GM19043 (cell line): ENCODE results near the gene C17orf107.

ENCODE experiments used
- ATAC-seq: cut with Tn5 transposase; IDR thresholded peaks from one replicate; pipeline ENCODE4 v1.9.1; 2021; ENCODE audit warnings: low read depth; ENCODE audit not compliant: unreplicated experiment

C17orf107 gene

DNA sequence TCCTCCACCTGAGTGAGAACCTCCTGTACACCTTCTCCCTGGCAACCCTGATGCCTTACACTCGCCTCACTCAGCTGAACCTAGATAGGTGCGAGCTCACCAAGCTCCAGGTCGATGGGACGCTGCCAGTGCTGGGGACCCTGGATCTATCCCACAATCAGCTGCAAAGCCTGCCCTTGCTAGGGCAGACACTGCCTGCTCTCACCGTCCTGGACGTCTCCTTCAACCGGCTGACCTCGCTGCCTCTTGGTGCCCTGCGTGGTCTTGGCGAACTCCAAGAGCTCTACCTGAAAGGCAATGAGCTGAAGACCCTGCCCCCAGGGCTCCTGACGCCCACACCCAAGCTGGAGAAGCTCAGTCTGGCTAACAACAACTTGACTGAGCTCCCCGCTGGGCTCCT, 33.4 kb downstream of the C17orf107 start:
- no peak for ATAC-seq

- ATAC-seq, result no peak
Measured at GRCh38 chr17:4933646-4934045, 34.3 kb downstream of the C17orf107 start.

GRCh38 chr17:4934173-4934979, 35.0 kb downstream of the C17orf107 start:
- no peak for ATAC-seq

DNA sequence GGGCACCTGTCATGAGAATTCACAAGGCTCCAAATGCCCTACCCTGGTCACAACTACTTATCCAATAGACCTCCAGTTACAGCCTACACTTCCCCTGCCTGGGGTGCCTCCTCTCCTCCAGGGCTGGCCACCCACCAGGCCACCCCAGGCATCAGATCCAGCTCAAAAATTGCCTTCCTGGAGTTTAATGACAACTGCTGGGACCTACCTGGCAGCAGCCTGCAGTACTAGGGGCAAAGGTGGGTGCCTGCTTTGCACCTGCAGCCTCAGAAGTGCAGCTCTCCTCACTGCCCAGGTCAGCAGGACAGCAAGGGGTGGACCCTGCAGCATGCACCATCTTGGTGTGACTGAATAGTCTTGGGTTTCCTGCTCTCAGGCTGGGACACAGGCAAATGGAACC, 36.3 kb downstream of the C17orf107 start:
- no peak for ATAC-seq

GRCh38 chr17:4936436-4936835, 37.1 kb downstream of the C17orf107 start:
- no peak for ATAC-seq

DNA sequence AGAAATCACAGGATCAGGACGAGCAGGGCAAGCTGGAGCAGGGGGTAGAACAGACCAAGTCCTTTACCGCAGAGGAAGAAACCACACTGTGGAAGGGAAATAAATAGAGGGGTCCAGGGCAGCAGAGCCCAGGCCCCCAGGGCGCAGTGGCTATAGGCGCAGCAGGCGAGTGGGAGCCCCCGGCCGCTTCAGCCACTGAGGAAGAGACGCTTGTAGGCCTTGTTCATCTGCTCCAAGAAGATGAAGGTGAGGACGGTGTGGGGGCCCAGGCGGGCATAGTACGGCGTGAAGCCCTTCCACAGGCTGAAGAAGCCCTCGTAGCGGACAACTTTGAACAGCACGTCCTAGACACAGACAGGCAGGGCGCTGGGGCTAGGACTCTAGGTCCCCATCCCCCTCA, 38.2 kb downstream of the C17orf107 start:
- ATAC-seq, result no peak

GRCh38 chr17:4938069-4938491, 38.7 kb downstream of the C17orf107 start:
- no peak for ATAC-seq

DNA sequence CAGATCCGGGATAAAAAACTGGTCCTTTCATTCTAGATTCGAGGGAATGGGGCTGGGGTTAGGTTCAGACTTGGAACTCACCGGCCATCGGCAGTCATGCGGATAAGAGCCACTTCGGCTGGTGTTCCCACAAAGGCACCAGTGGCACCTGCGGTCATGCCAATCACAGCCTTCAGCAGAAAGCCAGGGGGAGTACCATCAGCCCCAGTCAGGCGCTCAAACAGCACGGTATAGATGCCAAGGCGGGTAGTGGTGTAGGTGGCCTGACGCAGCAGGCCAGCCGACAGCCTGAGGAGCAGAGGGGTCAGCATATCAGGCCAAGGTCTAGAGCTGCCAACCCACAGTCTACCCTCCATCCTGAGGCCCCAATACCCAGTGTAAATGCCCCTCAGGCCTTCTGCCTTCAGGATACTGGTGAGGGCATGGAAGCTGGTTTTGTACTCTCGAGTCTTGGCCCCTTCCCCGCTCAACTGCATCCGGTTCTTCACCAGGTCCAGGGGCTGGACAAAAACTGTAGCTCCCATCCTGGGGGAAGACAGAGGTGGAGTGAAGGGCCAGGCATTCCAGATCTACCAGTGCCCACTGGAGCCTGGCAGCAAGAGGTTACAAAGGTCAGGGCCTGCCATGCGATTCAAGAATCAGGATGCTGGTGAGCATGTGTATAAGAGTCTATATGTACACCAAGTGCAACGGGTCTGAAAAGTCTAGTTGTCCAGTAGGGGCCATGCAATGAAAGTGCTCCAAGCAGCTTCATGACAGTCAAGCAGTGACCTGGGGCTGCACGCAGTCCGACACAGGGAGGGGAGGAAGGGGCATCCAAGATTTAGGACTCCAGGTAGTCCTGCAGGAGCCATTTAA, 39.6 kb downstream of the C17orf107 start:
- ATAC-seq, result no peak

GRCh38 chr17:4939546-4939795, 40.1 kb downstream of the C17orf107 start:
- no peak for ATAC-seq

DNA sequence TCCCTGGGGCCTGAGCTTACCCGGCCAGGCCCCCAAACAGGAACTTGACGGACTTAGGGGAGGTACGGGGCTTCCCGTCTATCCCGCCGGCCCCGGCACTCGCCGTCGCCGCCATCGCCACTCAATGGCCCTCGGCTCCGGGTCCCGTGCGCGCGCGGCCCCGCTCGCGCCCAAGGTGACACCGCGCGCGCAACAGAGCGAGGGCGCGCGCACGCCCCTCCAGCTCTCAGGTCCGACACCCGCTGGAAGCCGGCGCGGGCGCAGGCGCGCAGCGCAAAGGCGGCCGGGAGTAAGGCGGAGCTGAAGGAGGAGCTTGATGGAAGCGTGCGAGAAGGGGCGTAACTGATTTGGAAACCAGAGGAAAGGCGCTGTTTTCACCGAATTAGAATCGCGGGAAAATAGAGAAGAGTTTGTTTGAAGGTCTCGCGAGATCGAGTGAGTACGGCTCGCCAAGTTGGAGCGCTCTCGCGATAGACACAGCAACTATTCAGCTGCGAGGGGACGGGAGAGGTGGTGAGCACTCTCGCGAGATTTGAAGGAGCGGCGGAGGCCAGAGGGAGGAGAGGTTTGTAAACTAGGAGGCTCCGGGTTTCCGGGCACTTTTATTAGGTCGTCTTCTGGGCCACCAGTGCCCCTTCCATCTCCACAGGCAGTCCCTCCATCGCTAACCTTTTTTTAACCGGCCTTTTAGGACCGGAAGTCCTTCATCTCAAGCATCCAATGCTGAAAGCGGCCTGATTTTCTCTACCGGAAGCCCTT, 40.6 kb downstream of the C17orf107 start, which contains the start of the genes RNF167 and SLC25A11:
TSS of gene RNF167 (plus strand) at position 473 of the 759 bp plus-strand sequence. CDS start 642 bp downstream, outside the sequence.
TSS of gene SLC25A11 (minus strand) at position 251 of the 759 bp plus-strand sequence. CDS start at position 115, 136 bp downstream.
- peak; percentile 70 for ATAC-seq

DNA sequence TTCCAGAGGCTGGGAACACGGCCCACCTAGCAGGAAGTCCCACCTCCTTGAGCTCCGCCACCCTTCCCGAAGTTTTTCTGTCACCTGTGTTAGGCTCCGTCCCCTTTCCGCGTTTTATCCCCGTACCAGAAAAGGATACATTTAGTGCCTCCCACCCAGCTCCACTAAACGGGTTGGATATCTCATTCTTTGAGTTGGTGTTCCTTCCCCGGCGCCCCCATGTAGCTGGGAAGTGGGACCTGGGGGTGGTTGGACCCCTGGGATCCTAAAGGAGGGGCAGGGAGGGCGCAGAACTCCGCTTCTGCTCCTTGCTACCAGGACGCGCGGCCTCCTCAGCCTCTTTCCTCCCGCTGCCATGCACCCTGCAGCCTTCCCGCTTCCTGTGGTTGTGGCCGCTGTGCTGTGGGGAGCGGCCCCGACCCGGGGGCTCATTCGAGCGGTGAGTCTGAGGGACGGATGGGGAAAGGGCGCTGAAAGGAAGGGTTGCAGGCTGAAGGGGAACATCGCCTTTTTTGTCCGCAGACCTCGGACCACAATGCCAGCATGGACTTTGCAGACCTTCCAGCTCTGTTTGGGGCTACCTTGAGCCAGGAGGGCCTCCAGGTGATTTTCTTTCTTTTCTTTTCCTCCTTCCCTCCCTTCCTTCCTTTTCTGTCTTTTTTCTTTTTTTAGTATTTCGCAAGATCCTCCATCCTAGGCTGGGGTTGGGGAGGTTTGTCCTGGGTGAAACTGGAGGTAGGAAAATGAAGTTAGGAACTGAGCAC, 41.4 kb downstream of the C17orf107 start:
- no peak for ATAC-seq

DNA sequence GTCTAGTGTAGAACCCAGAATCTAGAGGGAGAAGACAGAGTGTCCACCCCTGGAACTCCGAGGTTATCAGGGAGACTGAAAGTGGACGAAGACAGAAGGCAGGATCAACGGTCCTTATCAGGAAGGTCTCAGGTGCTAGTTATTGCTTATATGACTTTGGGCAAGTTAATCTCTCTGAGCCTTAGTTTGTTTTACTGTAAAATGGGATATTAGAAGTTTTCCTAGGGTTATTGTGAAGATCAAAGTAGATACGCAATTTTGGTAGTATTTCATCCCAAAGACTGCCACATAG, 41.9 kb downstream of the C17orf107 start:
- no peak for ATAC-seq

DNA sequence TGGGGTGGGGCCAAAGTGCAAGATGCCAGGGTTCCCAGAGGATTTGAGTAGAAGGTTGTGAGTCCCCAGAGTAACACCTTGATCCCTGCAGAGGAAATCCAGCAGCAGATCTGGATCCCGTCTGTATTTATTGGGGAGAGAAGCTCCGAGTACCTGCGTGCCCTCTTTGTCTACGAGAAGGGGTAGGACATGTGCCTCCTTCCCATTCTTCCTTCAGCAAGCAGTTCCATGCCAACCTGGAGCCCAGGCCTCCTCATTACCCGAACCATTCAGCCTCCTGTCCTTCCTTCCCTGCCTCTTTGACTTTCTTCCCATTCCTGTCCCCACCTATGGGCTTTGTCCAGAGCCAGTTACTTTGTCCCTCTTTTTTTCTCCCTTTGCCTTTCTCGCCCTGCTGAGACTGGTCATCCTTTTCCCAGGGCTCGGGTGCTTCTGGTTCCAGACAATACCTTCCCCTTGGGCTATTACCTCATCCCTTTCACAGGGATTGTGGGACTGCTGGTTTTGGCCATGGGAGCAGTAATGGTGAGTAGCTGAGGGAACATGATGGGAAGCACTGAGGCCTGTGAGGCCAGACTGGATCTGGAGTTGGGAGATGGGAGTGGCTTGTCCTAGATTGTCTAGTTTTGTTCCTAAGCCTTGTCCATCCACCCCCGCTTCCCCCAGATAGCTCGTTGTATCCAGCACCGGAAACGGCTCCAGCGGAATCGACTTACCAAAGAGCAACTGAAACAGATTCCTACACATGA, 43.6 kb downstream of the C17orf107 start:
- ATAC-seq, result no peak

DNA sequence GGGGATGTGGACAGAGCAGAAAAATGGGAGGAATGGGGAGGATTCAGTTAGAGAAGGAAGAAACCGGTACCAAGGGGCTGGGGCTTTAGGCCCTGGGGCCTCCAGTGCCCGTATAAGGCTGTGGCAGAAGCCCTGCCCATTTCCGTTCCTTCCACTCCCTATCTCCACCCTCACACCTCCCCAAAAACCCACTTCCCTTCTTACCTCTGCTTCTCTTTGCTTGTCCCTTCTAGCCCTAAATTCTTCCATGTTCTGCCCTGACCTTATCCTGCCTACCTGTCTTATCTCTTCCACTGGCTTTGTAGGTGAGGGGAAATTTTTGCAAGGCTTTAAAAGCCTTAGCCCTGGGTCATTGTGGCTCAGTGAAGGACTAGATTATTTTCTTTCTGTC, 44.8 kb downstream of the C17orf107 start:
- no peak for ATAC-seq

DNA sequence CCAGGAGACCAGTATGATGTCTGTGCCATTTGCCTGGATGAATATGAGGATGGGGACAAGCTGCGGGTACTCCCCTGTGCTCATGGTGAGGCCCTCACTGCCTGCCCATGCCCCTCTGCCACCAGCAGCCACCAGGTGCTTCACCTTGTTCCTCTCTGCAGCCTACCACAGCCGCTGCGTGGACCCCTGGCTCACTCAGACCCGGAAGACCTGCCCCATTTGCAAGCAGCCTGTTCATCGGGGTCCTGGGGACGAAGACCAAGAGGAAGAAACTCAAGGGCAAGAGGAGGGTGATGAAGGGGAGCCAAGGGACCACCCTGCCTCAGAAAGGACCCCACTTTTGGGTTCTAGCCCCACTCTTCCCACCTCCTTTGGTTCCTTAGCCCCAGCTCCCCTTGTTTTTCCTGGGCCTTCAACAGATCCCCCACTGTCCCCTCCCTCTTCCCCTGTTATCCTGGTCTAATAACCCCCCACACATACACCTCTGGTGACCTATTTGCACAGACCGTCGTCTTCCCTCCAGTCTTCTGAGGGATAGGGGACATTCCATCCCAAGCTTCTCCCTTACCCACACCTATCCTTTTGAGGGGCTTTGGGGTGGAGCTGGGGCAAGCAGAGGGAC, 45.3 kb downstream of the C17orf107 start:
- ATAC-seq, result no peak

DNA sequence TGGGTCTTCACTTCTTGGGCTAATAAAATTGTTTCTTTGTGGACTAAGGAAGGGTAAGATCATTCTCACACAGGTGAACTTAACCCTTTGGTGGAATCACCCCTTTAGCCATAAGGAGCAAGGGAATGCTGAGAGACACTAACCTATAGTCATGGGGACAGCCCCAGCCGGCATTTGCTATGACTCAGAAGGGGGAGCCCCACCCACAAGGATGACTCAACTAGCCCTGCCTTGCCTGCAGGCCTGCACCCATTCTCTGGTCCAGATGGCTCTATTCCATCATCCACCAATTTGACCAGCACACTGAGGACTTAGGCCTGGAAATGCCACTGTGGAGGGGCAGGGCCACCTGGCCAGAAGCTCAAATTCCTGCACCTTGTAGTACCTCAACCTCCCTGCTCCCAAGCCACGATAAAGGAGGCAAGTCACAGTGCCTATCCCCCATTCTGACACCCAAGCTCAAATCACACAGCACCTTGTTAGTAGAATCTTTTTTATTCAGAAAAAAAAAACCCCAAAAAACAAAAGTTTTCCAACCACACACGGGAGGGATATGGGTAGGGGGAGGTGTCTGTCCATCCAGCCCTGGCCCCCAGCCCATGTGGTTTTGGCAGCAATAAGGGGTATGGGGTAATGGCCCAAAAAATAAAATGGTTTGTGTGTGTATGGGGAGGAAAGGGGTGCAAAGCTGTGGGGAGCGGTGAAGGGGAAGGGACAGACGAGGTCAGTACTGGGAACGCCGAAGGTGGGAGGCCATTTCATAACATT, 46.0 kb downstream of the C17orf107 start:
- no peak for ATAC-seq

DNA sequence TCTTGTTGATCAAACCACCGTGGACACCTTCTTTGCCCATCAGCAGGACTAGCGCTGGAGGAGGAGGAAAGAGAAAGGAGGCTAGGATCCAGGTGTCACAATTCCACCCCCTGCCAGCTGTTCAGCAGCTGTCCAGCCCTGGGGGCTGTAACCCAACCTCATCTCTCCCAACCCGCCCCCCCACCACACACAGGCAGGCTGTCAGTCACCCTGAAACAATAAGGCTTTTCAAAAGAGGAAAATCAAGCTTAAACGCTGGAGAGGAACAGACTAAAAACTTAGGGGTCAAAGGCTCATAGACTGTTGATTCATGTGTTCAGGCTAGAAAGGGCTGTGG, 46.6 kb downstream of the C17orf107 start:
- ATAC-seq, result no peak

GRCh38 chr17:4946312-4946976, 47.1 kb downstream of the C17orf107 start:
- no peak for ATAC-seq
